Transverse colon (tissue), 4 donors: ENCODE results near the gene GLIS2. TPM values are rescaled to one million over a fixed set of nuclear protein-coding genes. Genes with fewer than 3 reads are reported as not detected.

ENCODE experiments used
- DNase-seq: peaks from one replicate; pipeline ENCODE4 v3.0.0-alpha.2; 2019
- H3K27ac ChIP-seq, 4 donors: fragments of 200-600 bp; sonication (generic); 2 replicates each; pipeline ENCODE4 v1.5.1; 2016 to 2018; ENCODE audit warnings: inconsistent platforms in 4 of 4
- H3K27me3 ChIP-seq: fragments of 200-600 bp; sonication (generic); 2 replicates; pipeline ENCODE4 v1.5.1; 2017; ENCODE audit warnings: inconsistent platforms
- H3K36me3 ChIP-seq, 4 donors: fragments of 200-600 bp; sonication (generic); 2 replicates each; pipeline ENCODE4 v1.5.1; 2017 to 2019; ENCODE audit warnings: inconsistent platforms in 4 of 4
- H3K4me1 ChIP-seq, 4 donors: fragments of 200-600 bp; sonication (generic); 2 replicates each; pipeline ENCODE4 v1.5.1; 2017 to 2020; ENCODE audit warnings: inconsistent platforms in 4 of 4
- H3K4me3 ChIP-seq, 4 donors: fragments of 200-600 bp; sonication (generic); 1 replicate in 1 of 4; 2 replicates in 3 of 4; pipeline versions ENCODE4 v1.5.1 to v1.6.1; 2017 to 2019; ENCODE audit warnings: inconsistent platforms in 4 of 4
- H3K9me3 ChIP-seq, 2 donors: fragments of 200-600 bp; sonication (generic); 2 replicates each; pipeline ENCODE4 v1.5.1; 2017 to 2019; ENCODE audit warnings: inconsistent platforms in 2 of 2
- CTCF ChIP-seq, 5 experiments: fragments of 200-600 bp in 3 of 5; fragments of 450-650 bp in 2 of 5; sonication (generic) in 3 of 5; IDR thresholded peaks; 1 replicate in 2 of 5; 2 replicates in 3 of 5; pipeline ENCODE4 v1.5.1; 2016 to 2017; ENCODE audit warnings: antibody characterized with exemption in 5 of 5, inconsistent platforms in 3 of 5, mild to moderate bottlenecking in 2 of 5, moderate library complexity in 1 of 5
- EP300 ChIP-seq: sonication (generic); formaldehyde crosslinking; IDR thresholded peaks from one replicate; pipeline ENCODE4 v1.6.1; 2017; ENCODE audit warnings: antibody characterized with exemption, low read depth
- POLR2A ChIP-seq: fragments of 450-650 bp; IDR thresholded peaks from one replicate; pipeline ENCODE4 v1.6.1; 2016; ENCODE audit warnings: antibody characterized with exemption, mild to moderate bottlenecking, moderate library complexity
- POLR2AphosphoS5 ChIP-seq, 3 donors: sonication (generic); formaldehyde crosslinking; IDR thresholded peaks; one replicate each; pipeline ENCODE4 v1.6.1; 2016; ENCODE audit warnings: antibody characterized with exemption in 3 of 3
- WGBS, 2 donors: methylation state at CpG; one replicate each; pipeline ENCODE4 v1.1.5; 2018; ENCODE audit warnings: low coverage in 1 of 2; 5-methylcytosine and 5-hydroxymethylcytosine counted together
- in situ Hi-C, 4 donors: fragments of 200-750 bp; cut with MboI; loops; one replicate each; pipeline versions ENCODE4 v1.15.0 to v1.15.1; 2017; ENCODE audit warnings: low sequenced_read_pairs in 3 of 4, low pct_ligation_motif_present in 1 of 4, low pct_unique_long_range_greater_than_20kb in 1 of 4
- intact Hi-C: fragments of 100-400 bp; cut with DNase I; formaldehyde crosslinking; loops from one replicate; pipeline ENCODE4 v1.15.1; 2023; ENCODE audit warnings: low total_unique reads
- total RNA-seq, 4 donors: library from RNA; depleted of rRNA; stranded (reverse); fragments of >200 nt; gene quantifications; one replicate each; pipeline ENCODE4 v1.1.0, GENCODE V29; 2016

GLIS2 gene
- total RNA-seq, 4 donors from 2014 or later: 0.68 to 5.0 (median 1.8) TPM

GRCh38 chr16:4293181-4293716 lies 22.6 kb upstream of the GLIS2 start:
- Histone ChIP-seq H3K4me1 (peaks cover 12 to 27% (median 18%) of the 10 kb centered on the region in 4 donors), H3K27me3 (no peaks in the 10 kb centered on the region), H3K36me3 (no peaks in the 10 kb centered on the region), H3K9me3 (no peaks in the 10 kb centered on the region), H3K27ac (peak overlapping the region; percentile 49 to 81 (median 60)), H3K4me3 (no peak overlapping the region)
- whole genome bisulfite sequencing, 2 donors: 50 to 78% methylated on average over 2 to 14 of the region's 14 CpGs
- TF ChIP-seq POLR2AphosphoS5 (IDR thresholded peaks at IDR 0.05) (no peak), CTCF (IDR thresholded peaks at IDR 0.05) (no peak), POLR2A (no peak), EP300 (no peak)
- in situ Hi-C loops: loop anchor here in 1 of 4 donors (5.0 kb wide), 1 partner anchor 39 kb away; no protein-coding TSS in a partner anchor
- intact Hi-C loops: no loop called here
- DNase-seq: no peak

GRCh38 chr16:4293822-4294457 lies 21.9 kb upstream of the GLIS2 start:
- Histone ChIP-seq H3K36me3 (no peaks in the 10 kb centered on the region), H3K9me3 (no peaks in the 10 kb centered on the region), H3K4me1 (peaks cover 14 to 29% (median 20%) of the 10 kb centered on the region in 4 donors), H3K27ac (peak overlapping the region; percentile 49 to 81 (median 60)), H3K27me3 (no peaks in the 10 kb centered on the region), H3K4me3 (no peak overlapping the region)
- TF ChIP-seq EP300 (no peak), POLR2A (no peak), CTCF (IDR thresholded peaks at IDR 0.05) (no peak), POLR2AphosphoS5 (IDR thresholded peaks at IDR 0.05) (no peak)
- intact Hi-C loops (no loop called here), in situ Hi-C loops (loop anchor here in 1 of 4 donors (5.0 kb wide), 1 partner anchor 38 kb away; no protein-coding TSS in a partner anchor)
- no peak for DNase-seq
- WGBS, 2 donors: 37% methylated on average over 20 of the region's 20 CpGs; no CpG with 5 or more reads in 1 of the 2 donors

GRCh38 chr16:4295581-4295980 lies 20.3 kb upstream of the GLIS2 start:
- H3K27me3 ChIP-seq: no peaks in the 10 kb centered on the region
- TF ChIP-seq POLR2A: no peak
- TF ChIP-seq POLR2AphosphoS5 (IDR thresholded peaks at IDR 0.05): no peak
- TF ChIP-seq EP300: no peak
- TF ChIP-seq CTCF (IDR thresholded peaks at IDR 0.05): no peak
- no peak overlapping the region for H3K27ac ChIP-seq
- in situ Hi-C loops: no loop called here
- DNase-seq: no peak
- H3K4me1 ChIP-seq: peaks cover 19 to 38% (median 29%) of the 10 kb centered on the region in 4 donors
- intact Hi-C loops: no loop called here
- H3K36me3 ChIP-seq: no peaks in the 10 kb centered on the region
- H3K4me3 ChIP-seq: no peak overlapping the region
- no peaks in the 10 kb centered on the region for H3K9me3 ChIP-seq
- WGBS, 2 donors: 61 to 77% methylated on average over 3 to 6 of the region's 6 CpGs

- H3K36me3 ChIP-seq: no peaks in the 10 kb centered on the region
- H3K4me3 ChIP-seq: no peak overlapping the region
- DNase-seq: no peak
- in situ Hi-C loops (no loop called here), intact Hi-C loops (no loop called here)
- 86 to 97% methylated on average over 5 to 6 of the region's 6 CpGs for WGBS, 2 donors
- TF ChIP-seq POLR2AphosphoS5 (IDR thresholded peaks at IDR 0.05): no peak
- H3K9me3 ChIP-seq: no peaks in the 10 kb centered on the region
- peaks cover 19 to 35% (median 27%) of the 10 kb centered on the region in 4 donors for H3K4me1 ChIP-seq
- no peak overlapping the region for H3K27ac ChIP-seq
- no peaks in the 10 kb centered on the region for H3K27me3 ChIP-seq
These were observed 18.4 kb upstream of the GLIS2 start for GRCh38 chr16:4297480-4297879.
